HEK293 (cell line): ENCODE data around the gene MCM8.

Source experiments
- HOXC10 ChIP-seq: sonication (generic); formaldehyde crosslinking; IDR thresholded peaks from 2 replicates; pipeline ENCODE4 v1.8.1; 2023; ENCODE audit warnings: mild to moderate bottlenecking, missing genetic modification reagents
- MYNN ChIP-seq: fragments of 450-650 bp; formaldehyde crosslinking; IDR thresholded peaks from 2 replicates; pipeline ENCODE4 v1.5.1; 2016; ENCODE audit warnings: missing biosample characterization, missing genetic modification characterization, borderline replicate concordance
- ZNF114 ChIP-seq: fragments of 450-650 bp; formaldehyde crosslinking; IDR thresholded peaks from 2 replicates; pipeline ENCODE4 v1.5.0; 2017; ENCODE audit warnings: missing biosample characterization, missing genetic modification characterization
- ZSCAN30 ChIP-seq: fragments of 450-650 bp; IDR thresholded peaks from 2 replicates; pipeline ENCODE4 v1.5.1; 2018; ENCODE audit warnings: missing biosample characterization, mild to moderate bottlenecking, missing genetic modification characterization, moderate library complexity
- TF ChIP-seq, protein P1 (sequence below): fragments of 450-650 bp; formaldehyde crosslinking; IDR thresholded peaks from 2 replicates; pipeline ENCODE4 v1.5.1; 2017; ENCODE audit warnings: missing biosample characterization, missing genetic modification characterization
- TF ChIP-seq, protein P2 (sequence below): fragments of 450-650 bp; formaldehyde crosslinking; IDR thresholded peaks from 2 replicates; pipeline ENCODE4 v1.5.1; 2016; ENCODE audit warnings: missing biosample characterization, missing genetic modification characterization
- TF ChIP-seq, protein P3 (sequence below): fragments of 450-650 bp; formaldehyde crosslinking; IDR thresholded peaks from 2 replicates; pipeline ENCODE4 v1.5.1; 2016; ENCODE audit warnings: missing biosample characterization, missing genetic modification characterization

DNA sequence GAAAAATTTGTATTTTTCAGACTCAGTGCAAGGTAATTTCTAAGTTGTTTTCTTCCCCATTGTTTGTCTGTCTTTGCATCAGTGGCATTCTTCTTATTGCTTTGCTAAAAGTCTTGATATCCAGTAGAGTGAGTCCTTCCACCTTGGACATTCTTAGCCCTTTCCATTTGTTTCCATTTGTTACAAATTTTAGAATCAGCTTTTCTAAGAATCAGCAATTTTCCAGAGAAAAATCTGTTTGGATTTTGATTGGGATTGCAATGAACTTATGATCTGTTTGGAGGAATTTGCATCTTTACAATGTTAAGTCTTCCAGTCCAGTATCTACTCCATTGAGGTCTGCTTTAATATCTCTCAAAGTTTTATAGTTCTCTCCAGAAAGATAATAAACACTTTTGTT, 67.0 kb downstream of the MCM8 start:
- TF ChIP-seq MYNN (tag by site-specific recombination) = no peak
- TF ChIP-seq, protein P1, sequence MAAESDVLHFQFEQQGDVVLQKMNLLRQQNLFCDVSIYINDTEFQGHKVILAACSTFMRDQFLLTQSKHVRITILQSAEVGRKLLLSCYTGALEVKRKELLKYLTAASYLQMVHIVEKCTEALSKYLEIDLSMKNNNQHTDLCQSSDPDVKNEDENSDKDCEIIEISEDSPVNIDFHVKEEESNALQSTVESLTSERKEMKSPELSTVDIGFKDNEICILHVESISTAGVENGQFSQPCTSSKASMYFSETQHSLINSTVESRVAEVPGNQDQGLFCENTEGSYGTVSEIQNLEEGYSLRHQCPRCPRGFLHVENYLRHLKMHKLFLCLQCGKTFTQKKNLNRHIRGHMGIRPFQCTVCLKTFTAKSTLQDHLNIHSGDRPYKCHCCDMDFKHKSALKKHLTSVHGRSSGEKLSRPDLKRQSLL = no peak
- TF ChIP-seq, protein P2, sequence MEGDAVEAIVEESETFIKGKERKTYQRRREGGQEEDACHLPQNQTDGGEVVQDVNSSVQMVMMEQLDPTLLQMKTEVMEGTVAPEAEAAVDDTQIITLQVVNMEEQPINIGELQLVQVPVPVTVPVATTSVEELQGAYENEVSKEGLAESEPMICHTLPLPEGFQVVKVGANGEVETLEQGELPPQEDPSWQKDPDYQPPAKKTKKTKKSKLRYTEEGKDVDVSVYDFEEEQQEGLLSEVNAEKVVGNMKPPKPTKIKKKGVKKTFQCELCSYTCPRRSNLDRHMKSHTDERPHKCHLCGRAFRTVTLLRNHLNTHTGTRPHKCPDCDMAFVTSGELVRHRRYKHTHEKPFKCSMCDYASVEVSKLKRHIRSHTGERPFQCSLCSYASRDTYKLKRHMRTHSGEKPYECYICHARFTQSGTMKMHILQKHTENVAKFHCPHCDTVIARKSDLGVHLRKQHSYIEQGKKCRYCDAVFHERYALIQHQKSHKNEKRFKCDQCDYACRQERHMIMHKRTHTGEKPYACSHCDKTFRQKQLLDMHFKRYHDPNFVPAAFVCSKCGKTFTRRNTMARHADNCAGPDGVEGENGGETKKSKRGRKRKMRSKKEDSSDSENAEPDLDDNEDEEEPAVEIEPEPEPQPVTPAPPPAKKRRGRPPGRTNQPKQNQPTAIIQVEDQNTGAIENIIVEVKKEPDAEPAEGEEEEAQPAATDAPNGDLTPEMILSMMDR (tag by site-specific recombination) = no peak
- no peak for TF ChIP-seq ZSCAN30 (tag by site-specific recombination)
- TF ChIP-seq, protein P3, sequence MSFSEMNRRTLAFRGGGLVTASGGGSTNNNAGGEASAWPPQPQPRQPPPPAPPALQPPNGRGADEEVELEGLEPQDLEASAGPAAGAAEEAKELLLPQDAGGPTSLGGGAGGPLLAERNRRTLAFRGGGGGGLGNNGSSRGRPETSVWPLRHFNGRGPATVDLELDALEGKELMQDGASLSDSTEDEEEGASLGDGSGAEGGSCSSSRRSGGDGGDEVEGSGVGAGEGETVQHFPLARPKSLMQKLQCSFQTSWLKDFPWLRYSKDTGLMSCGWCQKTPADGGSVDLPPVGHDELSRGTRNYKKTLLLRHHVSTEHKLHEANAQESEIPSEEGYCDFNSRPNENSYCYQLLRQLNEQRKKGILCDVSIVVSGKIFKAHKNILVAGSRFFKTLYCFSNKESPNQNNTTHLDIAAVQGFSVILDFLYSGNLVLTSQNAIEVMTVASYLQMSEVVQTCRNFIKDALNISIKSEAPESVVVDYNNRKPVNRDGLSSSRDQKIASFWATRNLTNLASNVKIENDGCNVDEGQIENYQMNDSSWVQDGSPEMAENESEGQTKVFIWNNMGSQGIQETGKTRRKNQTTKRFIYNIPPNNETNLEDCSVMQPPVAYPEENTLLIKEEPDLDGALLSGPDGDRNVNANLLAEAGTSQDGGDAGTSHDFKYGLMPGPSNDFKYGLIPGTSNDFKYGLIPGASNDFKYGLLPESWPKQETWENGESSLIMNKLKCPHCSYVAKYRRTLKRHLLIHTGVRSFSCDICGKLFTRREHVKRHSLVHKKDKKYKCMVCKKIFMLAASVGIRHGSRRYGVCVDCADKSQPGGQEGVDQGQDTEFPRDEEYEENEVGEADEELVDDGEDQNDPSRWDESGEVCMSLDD (tag by site-specific recombination) = no peak
- no peak for TF ChIP-seq ZNF114 (tag by site-specific recombination)
- TF ChIP-seq HOXC10 (CRISPR knock-in tag) = no peak
